Gastrocnemius medialis (tissue), 4 donors: ENCODE data around the gene MEOX1.

Source experiments
- POLR2A ChIP-seq, 2 donors: fragments of 450-650 bp; IDR thresholded peaks; one replicate each; pipeline ENCODE4 v1.6.1; 2017; ENCODE audit warnings: antibody characterized with exemption in 2 of 2, mild to moderate bottlenecking in 2 of 2, moderate library complexity in 2 of 2
- TF ChIP-seq, protein P1 (sequence below), 5 experiments: fragments of 450-650 bp in 3 of 5; fragments of 200-600 bp in 2 of 5; sonication (generic) in 2 of 5; IDR thresholded peaks in 4 of 5; conservative IDR thresholded peaks in 1 of 5; 1 replicate in 4 of 5; 2 replicates in 1 of 5; pipeline ENCODE4 v1.5.1; 2016 to 2019; ENCODE audit warnings: antibody characterized with exemption in 5 of 5, mild to moderate bottlenecking in 3 of 5, moderate library complexity in 3 of 5

- TF ChIP-seq POLR2A (IDR thresholded peaks at IDR 0.05) = no peak
- TF ChIP-seq, protein P1, sequence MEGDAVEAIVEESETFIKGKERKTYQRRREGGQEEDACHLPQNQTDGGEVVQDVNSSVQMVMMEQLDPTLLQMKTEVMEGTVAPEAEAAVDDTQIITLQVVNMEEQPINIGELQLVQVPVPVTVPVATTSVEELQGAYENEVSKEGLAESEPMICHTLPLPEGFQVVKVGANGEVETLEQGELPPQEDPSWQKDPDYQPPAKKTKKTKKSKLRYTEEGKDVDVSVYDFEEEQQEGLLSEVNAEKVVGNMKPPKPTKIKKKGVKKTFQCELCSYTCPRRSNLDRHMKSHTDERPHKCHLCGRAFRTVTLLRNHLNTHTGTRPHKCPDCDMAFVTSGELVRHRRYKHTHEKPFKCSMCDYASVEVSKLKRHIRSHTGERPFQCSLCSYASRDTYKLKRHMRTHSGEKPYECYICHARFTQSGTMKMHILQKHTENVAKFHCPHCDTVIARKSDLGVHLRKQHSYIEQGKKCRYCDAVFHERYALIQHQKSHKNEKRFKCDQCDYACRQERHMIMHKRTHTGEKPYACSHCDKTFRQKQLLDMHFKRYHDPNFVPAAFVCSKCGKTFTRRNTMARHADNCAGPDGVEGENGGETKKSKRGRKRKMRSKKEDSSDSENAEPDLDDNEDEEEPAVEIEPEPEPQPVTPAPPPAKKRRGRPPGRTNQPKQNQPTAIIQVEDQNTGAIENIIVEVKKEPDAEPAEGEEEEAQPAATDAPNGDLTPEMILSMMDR (IDR thresholded peaks at IDR 0.05 in 4 of 5, conservative IDR thresholded peaks at IDR 0.05 in 1 of 5) = no peak
These were observed 61.9 kb downstream of the MEOX1 start for GRCh38 chr17:43599835-43600234.
